ENCODE results near the gene MAP2K5.

Gene MAP2K5

GRCh38 chr15:67731112-67731721 lies 188.7 kb downstream of the MAP2K5 start:
- no peak for DNase-seq

- DNase-seq: no peak
These were observed 189.7 kb downstream of the MAP2K5 start for GRCh38 chr15:67732164-67732563.

GRCh38 chr15:67732671-67733374 lies 190.3 kb downstream of the MAP2K5 start:
- DNase-seq: no peak

- no peak for DNase-seq
These were observed 193.4 kb downstream of the MAP2K5 start for GRCh38 chr15:67735896-67736295.

- DNase-seq: no peak
These were observed 194.3 kb downstream of the MAP2K5 start for GRCh38 chr15:67736810-67737209.

GRCh38 chr15:67738056-67738455 lies 195.6 kb downstream of the MAP2K5 start:
- DNase-seq: no peak

- no peak for DNase-seq
These were observed 197.9 kb downstream of the MAP2K5 start for GRCh38 chr15:67740405-67740804.

- no peak for DNase-seq
These were observed 198.8 kb downstream of the MAP2K5 start for GRCh38 chr15:67741308-67741707.

- no peak for DNase-seq
These were observed 201.1 kb downstream of the MAP2K5 start for GRCh38 chr15:67743558-67743957.

- DNase-seq: no peak
These were observed 202.0 kb downstream of the MAP2K5 start for GRCh38 chr15:67744331-67745072.

GRCh38 chr15:67745073-67746006 lies 202.8 kb downstream of the MAP2K5 start:
- no peak for DNase-seq

- no peak for DNase-seq
These were observed 203.5 kb downstream of the MAP2K5 start for GRCh38 chr15:67746022-67746421.

GRCh38 chr15:67746450-67746849 lies 203.9 kb downstream of the MAP2K5 start:
- DNase-seq: no peak

- no peak for DNase-seq
These were observed 205.4 kb downstream of the MAP2K5 start for GRCh38 chr15:67747921-67748320.

- DNase-seq: no peak
These were observed 207.9 kb downstream of the MAP2K5 start for GRCh38 chr15:67750371-67750770.

GRCh38 chr15:67753891-67754290 lies 211.4 kb downstream of the MAP2K5 start:
- DNase-seq: no peak

- DNase-seq: no peak
These were observed 212.8 kb downstream of the MAP2K5 start for GRCh38 chr15:67755264-67755663.

GRCh38 chr15:67755936-67756335 lies 213.4 kb downstream of the MAP2K5 start:
- DNase-seq: no peak

GRCh38 chr15:67758619-67759300 lies 216.3 kb downstream of the MAP2K5 start:
- no peak for DNase-seq

- DNase-seq: no peak
These were observed 218.4 kb downstream of the MAP2K5 start for GRCh38 chr15:67760901-67761300.

- peak; percentile 59 for DNase-seq
These were observed 218.8 kb downstream of the MAP2K5 start for GRCh38 chr15:67761343-67761742.
